Activated T-cell treated with anti-CD3 and anti-CD28 coated beads, Interleukin-2, amount 50 U/mL, for 72 hours (primary cell): ENCODE results near the gene PEAK3. TPM values are rescaled to one million over a fixed set of nuclear protein-coding genes. Genes with fewer than 3 reads are reported as not detected.
A peak's percentile ranks its signal among the peaks of the same experiment; 100 is the strongest.

Source experiments
- ATAC-seq, 2 donors: fragments of 150-1000 bp; cut with Tn5 transposase; replicated peaks in 1 of 2; 2 replicates each; pipeline ENCODE4 v1.10.0; 2021; ENCODE audit warnings: moderate library complexity in 2 of 2, mild to moderate bottlenecking in 1 of 2
- DNase-seq, 2 donors: peaks; one replicate each; pipeline ENCODE4 v3.0.0; 2021 to 2022; ENCODE audit warnings: mixed read lengths in 1 of 2
- H3K27ac Mint-ChIP-seq: one replicate; pipeline ENCODE4 v1.8.0; 2022; ENCODE audit warnings: mild to moderate bottlenecking, moderate library complexity, mixed read lengths
- H3K27me3 Mint-ChIP-seq: one replicate; pipeline ENCODE4 v1.8.0; 2022; ENCODE audit warnings: low read depth, mixed read lengths
- H3K36me3 Mint-ChIP-seq, 2 donors: one replicate each; pipeline ENCODE4 v1.8.0; 2022; ENCODE audit warnings: mixed read lengths in 2 of 2, mild to moderate bottlenecking in 1 of 2; ENCODE audit not compliant: insufficient read depth in 2 of 2
- H3K4me1 Mint-ChIP-seq: one replicate; pipeline ENCODE4 v1.8.0; 2022; ENCODE audit warnings: low read depth, mixed read lengths
- H3K4me3 Mint-ChIP-seq, 2 donors: one replicate each; pipeline ENCODE4 v1.8.0; 2022; ENCODE audit warnings: mild to moderate bottlenecking in 2 of 2, mixed read lengths in 2 of 2, moderate library complexity in 2 of 2
- H3K9me3 Mint-ChIP-seq, 2 donors: one replicate each; pipeline ENCODE4 v1.8.0; 2022; ENCODE audit warnings: mixed read lengths in 2 of 2
- total RNA-seq, 2 donors: library from RNA; stranded (reverse); gene quantifications; one replicate each; pipeline ENCODE4 v1.2.3, GENCODE V29; 2022

The PEAK3 gene
- total RNA-seq, 2 donors from 2014 or later, result 0.09 TPM; not detected in 1

DNA sequence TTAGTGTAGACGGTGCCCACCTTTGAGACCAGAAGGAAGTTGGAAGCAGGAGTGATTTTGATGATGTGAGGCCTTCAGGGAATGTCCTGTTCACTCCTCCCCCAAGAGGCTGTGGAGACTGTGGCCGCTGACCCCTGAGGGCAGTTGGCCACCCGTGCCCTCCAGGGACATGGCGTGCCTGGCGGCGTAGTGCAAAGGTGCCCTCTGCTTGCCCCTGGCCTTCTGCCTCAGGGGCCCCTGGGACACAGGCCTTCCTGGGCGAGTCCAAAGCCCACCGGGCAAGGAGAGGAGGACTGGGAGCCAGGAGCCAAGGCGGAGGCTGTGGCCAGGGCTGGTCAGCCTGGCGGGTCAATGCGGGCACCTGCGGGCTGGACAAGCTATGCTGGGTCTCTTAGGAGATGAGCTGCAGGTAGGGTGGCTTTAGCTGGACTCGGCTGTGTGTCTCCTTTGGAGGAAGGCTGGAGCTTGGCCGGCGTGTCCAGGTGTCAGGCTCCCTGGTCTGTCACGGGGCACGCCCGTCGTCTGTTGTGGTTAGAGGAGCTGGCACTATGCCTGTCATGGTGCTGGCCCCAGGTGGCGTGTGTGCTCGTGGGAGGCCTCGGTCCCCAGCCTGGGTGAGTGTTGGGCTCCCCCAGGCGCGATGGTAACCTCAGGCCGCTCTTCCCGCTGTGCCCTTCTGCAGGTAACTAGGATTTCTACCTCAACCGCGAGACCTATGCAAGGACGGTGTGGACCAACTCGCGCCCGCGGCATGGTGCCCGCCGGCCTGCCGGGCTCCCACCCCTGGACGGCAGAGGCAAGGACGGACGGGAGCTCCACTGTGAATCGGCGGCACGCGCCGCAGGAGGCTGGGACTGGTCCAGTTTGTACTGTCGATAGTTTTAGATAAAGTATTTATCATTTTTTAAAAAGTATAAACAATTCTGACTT is 52.6 kb downstream of the PEAK3 start:
- peaks cover 6 to 10% of the 10 kb centered on the region in 2 donors for H3K36me3 Mint-ChIP-seq
- H3K4me1 Mint-ChIP-seq, result peaks cover 6% of the 10 kb centered on the region
- no peak overlapping the region for H3K4me3 Mint-ChIP-seq
- H3K9me3 Mint-ChIP-seq, result no peaks in the 10 kb centered on the region
- no peak overlapping the region for H3K27ac Mint-ChIP-seq
- DNase-seq (no peak), ATAC-seq (no peak)
- H3K27me3 Mint-ChIP-seq, result no peaks in the 10 kb centered on the region

GRCh38 chr19:2228157-2229030 is 53.6 kb downstream of the PEAK3 start:
- Mint-ChIP-seq H3K4me1 (peaks cover 5% of the 10 kb centered on the region), H3K27ac (peak overlapping the region; percentile 44), H3K9me3 (no peaks in the 10 kb centered on the region), H3K36me3 (peaks cover 3 to 14% of the 10 kb centered on the region in 2 donors), H3K4me3 (no peak overlapping the region), H3K27me3 (no peaks in the 10 kb centered on the region)
- ATAC-seq (no peak), DNase-seq (no peak)

- H3K4me1 Mint-ChIP-seq, result peaks cover 5% of the 10 kb centered on the region
- no peak overlapping the region for H3K4me3 Mint-ChIP-seq
- peaks cover 3 to 14% of the 10 kb centered on the region in 2 donors for H3K36me3 Mint-ChIP-seq
- H3K27ac Mint-ChIP-seq, result no peak overlapping the region
- no peaks in the 10 kb centered on the region for H3K27me3 Mint-ChIP-seq
- ATAC-seq (no peak), DNase-seq (no peak)
- H3K9me3 Mint-ChIP-seq, result no peaks in the 10 kb centered on the region
These were observed 54.4 kb downstream of the PEAK3 start for GRCh38 chr19:2227415-2228156.

- no peak overlapping the region for H3K4me3 Mint-ChIP-seq
- H3K27ac Mint-ChIP-seq, result no peak overlapping the region
- ATAC-seq, result no peak
- no peaks in the 10 kb centered on the region for H3K27me3 Mint-ChIP-seq
- H3K9me3 Mint-ChIP-seq, result no peaks in the 10 kb centered on the region
- DNase-seq, result no peak
- H3K4me1 Mint-ChIP-seq, result peaks cover 5% of the 10 kb centered on the region
- H3K36me3 Mint-ChIP-seq, result peaks cover 3 to 16% of the 10 kb centered on the region in 2 donors
These were observed 55.1 kb downstream of the PEAK3 start for GRCh38 chr19:2226840-2227360.

DNA sequence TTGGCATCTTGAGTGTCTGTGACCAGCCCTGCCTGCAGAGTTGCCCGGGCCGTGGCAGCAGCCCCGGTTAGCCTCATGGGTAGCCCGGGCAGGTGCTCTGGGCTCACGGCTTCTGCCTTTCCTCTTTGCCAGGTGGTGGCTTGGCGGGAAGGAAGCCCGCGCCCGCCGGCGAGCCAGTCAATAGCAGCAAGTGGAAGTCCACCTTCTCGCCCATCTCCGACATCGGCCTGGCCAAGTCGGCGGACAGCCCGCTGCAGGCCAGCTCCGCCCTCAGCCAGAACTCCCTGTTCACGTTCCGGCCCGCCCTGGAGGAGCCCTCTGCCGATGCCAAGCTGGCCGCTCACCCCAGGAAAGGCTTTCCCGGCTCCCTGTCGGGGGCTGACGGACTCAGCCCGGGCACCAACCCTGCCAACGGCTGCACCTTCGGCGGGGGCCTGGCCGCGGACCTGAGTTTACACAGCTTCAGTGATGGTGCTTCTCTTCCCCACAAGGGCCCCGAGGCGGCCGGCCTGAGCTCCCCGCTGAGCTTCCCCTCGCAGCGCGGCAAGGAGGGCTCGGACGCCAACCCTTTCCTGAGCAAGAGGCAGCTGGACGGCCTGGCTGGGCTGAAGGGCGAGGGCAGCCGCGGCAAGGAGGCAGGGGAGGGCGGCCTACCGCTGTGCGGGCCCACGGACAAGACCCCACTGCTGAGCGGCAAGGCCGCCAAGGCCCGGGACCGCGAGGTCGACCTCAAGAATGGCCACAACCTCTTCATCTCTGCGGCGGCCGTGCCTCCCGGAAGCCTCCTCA is 55.7 kb downstream of the PEAK3 start:
- Mint-ChIP-seq H3K9me3 (no peaks in the 10 kb centered on the region), H3K4me3 (no peak overlapping the region), H3K27ac (no peak overlapping the region), H3K4me1 (peaks cover 5% of the 10 kb centered on the region), H3K36me3 (peaks cover 3 to 16% of the 10 kb centered on the region in 2 donors), H3K27me3 (no peaks in the 10 kb centered on the region)
- no peak for ATAC-seq
- no peak for DNase-seq

DNA sequence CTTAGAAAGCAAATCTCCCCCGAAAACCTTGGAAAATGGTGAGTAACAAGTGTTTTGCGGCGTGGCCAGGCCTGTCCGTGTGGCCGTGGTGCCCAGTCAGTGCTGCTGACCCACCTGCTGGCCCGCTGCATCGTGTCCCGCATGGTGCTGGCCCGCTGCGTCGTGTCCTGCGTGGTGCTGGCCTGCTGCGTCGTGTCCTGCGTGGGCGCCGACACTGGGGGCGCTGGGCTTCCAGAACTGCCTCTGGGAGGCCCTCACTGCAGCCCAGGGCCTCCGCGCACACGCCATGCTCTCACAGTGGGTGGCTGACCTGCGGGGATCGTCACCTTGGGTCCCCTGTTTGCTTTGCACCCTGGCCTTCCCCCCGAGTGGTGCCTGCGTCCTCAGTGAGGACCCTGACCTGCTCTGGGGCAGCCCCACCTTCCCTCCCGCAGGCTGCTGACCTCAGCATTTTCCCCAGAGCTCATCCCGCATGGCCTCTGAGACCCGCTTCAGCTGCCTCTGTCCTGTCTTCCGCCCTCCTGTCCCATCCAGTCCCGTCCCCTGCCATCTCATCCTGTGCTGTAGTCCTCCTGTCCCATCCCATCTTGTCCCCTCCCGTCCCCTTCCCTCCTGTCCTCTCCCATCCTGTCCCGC is 56.4 kb downstream of the PEAK3 start:
- no peaks in the 10 kb centered on the region for H3K27me3 Mint-ChIP-seq
- no peak overlapping the region for H3K4me3 Mint-ChIP-seq
- no peak for ATAC-seq
- no peak overlapping the region for H3K27ac Mint-ChIP-seq
- no peak for DNase-seq
- H3K36me3 Mint-ChIP-seq, result peaks cover 3 to 16% of the 10 kb centered on the region in 2 donors
- no peaks in the 10 kb centered on the region for H3K9me3 Mint-ChIP-seq
- H3K4me1 Mint-ChIP-seq, result peaks cover 5% of the 10 kb centered on the region

- ATAC-seq, result no peak
- Mint-ChIP-seq H3K36me3 (peaks cover 3 to 16% of the 10 kb centered on the region in 2 donors), H3K4me1 (peaks cover 5% of the 10 kb centered on the region), H3K27ac (no peak overlapping the region), H3K4me3 (no peak overlapping the region), H3K27me3 (no peaks in the 10 kb centered on the region), H3K9me3 (no peaks in the 10 kb centered on the region)
- DNase-seq, result no peak
These were observed 57.1 kb downstream of the PEAK3 start for GRCh38 chr19:2224754-2225349.

Other genes starting within 250 kb of the PEAK3 start
- gene MKNK2, start 230.9 kb downstream of the PEAK3 start, total RNA-seq, result 100 to 1,000 TPM; 120 to 121 TPM
- gene MOB3A, start 185.8 kb downstream of the PEAK3 start, total RNA-seq, result 100 to 1,000 TPM; 129 to 134 TPM
- 10 to 100 TPM; 28.5 to 36.9 TPM for gene IZUMO4, start 185.3 kb downstream of the PEAK3 start, total RNA-seq
- 100 to 1,000 TPM; 111 to 114 TPM for gene AP3D1, start 130.6 kb downstream of the PEAK3 start, total RNA-seq
- 10 to 100 TPM; 50.4 to 55.4 TPM for gene DOT1L, start 118.2 kb downstream of the PEAK3 start, total RNA-seq
- 10 to 100 TPM; 67.4 to 92.7 TPM for gene PLEKHJ1, start 45.8 kb downstream of the PEAK3 start, total RNA-seq
- gene SF3A2, start 45.4 kb downstream of the PEAK3 start, total RNA-seq, result 100 to 1,000 TPM; 146 to 147 TPM
- 1 to 10 TPM; 4.6 to 10.0 TPM for gene AMH, start 32.9 kb downstream of the PEAK3 start, total RNA-seq
- gene JSRP1, start 25.8 kb downstream of the PEAK3 start, total RNA-seq, result 1 to 10 TPM in 1 of 2 donors, under 1 TPM in 1; 0.72 to 1.6 TPM
- not detected for gene LINGO3, start 26.0 kb upstream of the PEAK3 start, total RNA-seq
- gene LSM7, start 46.4 kb upstream of the PEAK3 start, total RNA-seq, result 10 to 100 TPM; 74.7 to 84.5 TPM
- 10 to 100 TPM; 52.0 to 55.3 TPM for gene SPPL2B, start 46.5 kb upstream of the PEAK3 start, total RNA-seq
- gene TMPRSS9, start 78.1 kb upstream of the PEAK3 start, total RNA-seq, result under 1 TPM in 1 of 2 donors, not detected in 1; 0.19 TPM
- gene TIMM13, start 145.4 kb upstream of the PEAK3 start, total RNA-seq, result 10 to 100 TPM; 51.4 to 54.0 TPM
- 10 to 100 TPM; 72.2 to 76.8 TPM for gene LMNB2, start 174.8 kb upstream of the PEAK3 start, total RNA-seq
- 10 to 100 TPM; 84.4 to 84.5 TPM for gene GADD45B, start 194.0 kb upstream of the PEAK3 start, total RNA-seq